Endothelial cell of umbilical vein (primary cell): ENCODE measurements around the gene MT2A. TPM values are rescaled to one million over a fixed set of nuclear protein-coding genes. Genes with fewer than 3 reads are reported as not detected.

Experiments used
- BruUV-seq: library from RNA; stranded (reverse); fragments of 400-500 nt; replicated peaks from 2 replicates; lab custom pipeline; 2021; lab: Mats Ljungman, UMichigan
- CTCF ChIA-PET: fragments of 300-600, 350-600 bp; sonication (Branson Sonifier 250); formaldehyde crosslinking; loops from one replicate; lab custom pipeline; 2021; ENCODE audit warnings: antibody characterized with exemption, inconsistent platforms; lab: Charles Lee
- POLR2A ChIA-PET: fragments of 300-600, 350-600 bp; sonication (Branson Sonifier 250); formaldehyde crosslinking; loops from one replicate; lab custom pipeline; 2021; ENCODE audit warnings: antibody characterized with exemption, inconsistent platforms; lab: Charles Lee
- DNase-seq: peaks from one replicate; pipeline ENCODE4 v3.0.0-alpha.2; 2011; ENCODE audit warnings: low read depth, low spot score
- FAIRE-seq: peaks from 2 replicates; lab custom pipeline; 2011; peaks lifted over from hg19 to GRCh38; lab: Jason Lieb, UNC
- H2AFZ ChIP-seq: 2 replicates; pipeline ENCODE4 v1.6.0; 2012; ENCODE audit warnings: low read depth, low read length, control low read depth, inconsistent platforms
- H3K27ac ChIP-seq: 2 replicates; pipeline ENCODE4 v1.5.1; 2011; ENCODE audit warnings: low read depth, mild to moderate bottlenecking, control low read depth, low read length, moderate library complexity; ENCODE audit not compliant: insufficient read depth
- H3K27me3 ChIP-seq, 2 experiments: 2 replicates each; pipeline versions ENCODE4 v1.6.0 to v1.6.1; 2011; ENCODE audit warnings: low read length in 2 of 2, mixed read lengths in 1 of 2; ENCODE audit not compliant: control insufficient read depth in 2 of 2, insufficient read depth in 2 of 2
- H3K36me3 ChIP-seq, 2 experiments: 2 replicates in 1 of 2; 3 replicates in 1 of 2; pipeline ENCODE4 v1.5.1; 2011; ENCODE audit warnings: low read length in 2 of 2, mild to moderate bottlenecking in 1 of 2, moderate library complexity in 1 of 2; ENCODE audit not compliant: control insufficient read depth in 2 of 2, insufficient read depth in 2 of 2; ENCODE audit errors: extremely low read depth in 1 of 2
- H3K4me1 ChIP-seq: 3 replicates; pipeline ENCODE4 v1.5.1; 2011; ENCODE audit warnings: mild to moderate bottlenecking, low read length; ENCODE audit not compliant: control insufficient read depth, insufficient read depth; ENCODE audit errors: extremely low read depth
- H3K4me2 ChIP-seq: 2 replicates; pipeline ENCODE4 v1.6.1; 2011; ENCODE audit warnings: low read length, control low read depth, mixed read lengths; ENCODE audit not compliant: insufficient read depth
- H3K4me3 ChIP-seq, 3 experiments: fragments of 200-600 bp in 1 of 3; sonication (generic), shearing (Covaris generic) in 1 of 3; replicated peaks in 1 of 3; 2 replicates each; pipeline ENCODE4 v1.5.1; 2011 to 2016; ENCODE audit warnings: control low read depth in 3 of 3, low read length in 3 of 3, mild to moderate bottlenecking in 2 of 3, inconsistent platforms in 1 of 3, low read depth in 1 of 3, moderate library complexity in 1 of 3; ENCODE audit not compliant: insufficient read depth in 1 of 3
- H3K79me2 ChIP-seq: 2 replicates; pipeline ENCODE4 v1.6.0; 2012; ENCODE audit warnings: low read length, inconsistent platforms; ENCODE audit not compliant: control insufficient read depth, insufficient read depth
- H3K9ac ChIP-seq: replicated peaks from 2 replicates; pipeline ENCODE3; 2011; ENCODE audit warnings: low read length, control low read depth; ENCODE audit not compliant: insufficient read depth; ENCODE audit errors: extremely low read depth
- H3K9me1 ChIP-seq: replicated peaks from 3 replicates; pipeline ENCODE4 v1.6.0; 2011; ENCODE audit warnings: mild to moderate bottlenecking, low read length; ENCODE audit not compliant: control insufficient read depth, insufficient read depth; ENCODE audit errors: extremely low read depth
- H3K9me3 ChIP-seq: replicated peaks from 2 replicates; pipeline ENCODE4 v1.5.1; 2012; ENCODE audit warnings: low read length, inconsistent platforms; ENCODE audit not compliant: control insufficient read depth, insufficient read depth
- H4K20me1 ChIP-seq: replicated peaks from 2 replicates; pipeline ENCODE3; 2011; ENCODE audit warnings: mild to moderate bottlenecking, low read length; ENCODE audit not compliant: control insufficient read depth, insufficient read depth; ENCODE audit errors: extremely low read depth
- CTCF ChIP-seq, 2 donors: IDR thresholded peaks; 1 replicate in 1 of 2; 2 replicates in 1 of 2; pipeline ENCODE4 v1.5.1; 2011; ENCODE audit warnings: low read length in 2 of 2, mild to moderate bottlenecking in 2 of 2, moderate library complexity in 2 of 2, control low read depth in 1 of 2, inconsistent platforms in 1 of 2, low read depth in 1 of 2; ENCODE audit not compliant: insufficient read depth in 1 of 2; ENCODE audit errors: extremely low read depth in 1 of 2
- EZH2 ChIP-seq: IDR thresholded peaks from 2 replicates; pipeline ENCODE4 v1.6.1; 2012; ENCODE audit warnings: borderline replicate concordance, low read depth, mild to moderate bottlenecking, moderate library complexity, low read length, inconsistent platforms; ENCODE audit not compliant: severe bottlenecking
- FOS ChIP-seq: IDR thresholded peaks from 2 replicates; pipeline ENCODE4 v1.6.1; 2011; ENCODE audit warnings: mild to moderate bottlenecking, low read length, moderate library complexity, borderline replicate concordance; ENCODE audit not compliant: insufficient read depth
- GATA2 ChIP-seq: IDR thresholded peaks from 2 replicates; pipeline ENCODE4 v1.7.0; 2011; ENCODE audit warnings: low read depth, mild to moderate bottlenecking, moderate library complexity, mixed read lengths, low read length; ENCODE audit not compliant: insufficient read length, insufficient read depth
- JUN ChIP-seq: IDR thresholded peaks from 2 replicates; pipeline ENCODE4 v1.6.1; 2011; ENCODE audit warnings: borderline replicate concordance, low read depth; ENCODE audit not compliant: insufficient read length, insufficient read depth
- MAX ChIP-seq: IDR thresholded peaks from 2 replicates; pipeline ENCODE4 v1.6.1; 2011; ENCODE audit not compliant: insufficient read depth, insufficient read length
- MYC ChIP-seq: IDR thresholded peaks from one replicate; pipeline ENCODE4 v1.6.1; 2011; ENCODE audit warnings: mild to moderate bottlenecking, low read depth, low read length
- POLR2A ChIP-seq: IDR thresholded peaks from 2 replicates; pipeline ENCODE4 v1.6.1; 2012; ENCODE audit warnings: low read depth, mild to moderate bottlenecking, control low read depth, low read length
- POLR2AphosphoS5 ChIP-seq: IDR thresholded peaks from 2 replicates; pipeline ENCODE4 v1.6.1; 2012; ENCODE audit warnings: low read depth, mild to moderate bottlenecking, control low read depth, low read length, moderate library complexity; ENCODE audit not compliant: insufficient read depth
- dilution Hi-C: fragments of 300-500 bp; cut with MboI; formaldehyde crosslinking; loops from one replicate; pipeline ENCODE4 v1.15.0; 2019; ENCODE audit warnings: low sequenced_read_pairs; ENCODE audit not compliant: extremely low pct_ligation_motif_present
- intact Hi-C: fragments of 100-400 bp; cut with micrococcal nuclease; formaldehyde crosslinking; loops from one replicate; pipeline ENCODE4 v1.10.0; 2022
- polyA plus RNA-seq, 4 experiments: library from polyadenylated mRNA; depleted of rRNA in 3 of 4; stranded (reverse) in 3 of 4; unstranded in 1 of 4; fragments of >200 nt; gene quantifications; 2 replicates each; pipeline versions ENCODE4 v1.2.1 to v1.2.3, GENCODE V29; 2011 to 2012; ENCODE audit warnings: missing spikeins in 1 of 4
- total RNA-seq: library from RNA; stranded (reverse); gene quantifications from 2 replicates; pipeline ENCODE4 v1.2.3, GENCODE V29; 2021

Gene MT2A
- total and polyA plus RNA-seq, 2 donors (not counting 3 experiments of a cell fraction or from before 2014, with no cell fraction given): 276 to 1,337 TPM

GRCh38 chr16:56625943-56626654, 17.7 kb downstream of the MT2A start:
- H4K20me1 ChIP-seq: no peaks in the 10 kb centered on the region
- peaks cover 12% of the 10 kb centered on the region for H3K79me2 ChIP-seq
- CTCF ChIA-PET: interaction anchor here (0.9 to 2.5 kb wide), 11 partner anchors 8 to 75 kb away, joined by 3 to 11 read pairs (median 4); partner anchors contain the start of gene MT2A
- TF ChIP-seq FOS (no peak), EZH2 (no peak), JUN (no peak), POLR2A (no peak), POLR2AphosphoS5 (no peak), MAX (no peak), MYC (no peak), GATA2 (no peak), CTCF (IDR thresholded peaks at IDR 0.05; ENCODE audit: extremely low read depth in 1 of 2, insufficient read depth in 1 of 2, low read depth in 1 of 2, low read length in 2 of 2) (no peak)
- peak overlapping the region; percentile 75 for H3K4me2 ChIP-seq
- H3K9me1 ChIP-seq: no peaks in the 10 kb centered on the region
- H3K4me3 ChIP-seq: peak overlapping the region; percentile 21 to 74 (median 64)
- H2AFZ ChIP-seq: peak overlapping the region; percentile 90
- no peak for DNase-seq
- BruUV-seq: TSS peak; percentile 94
- peak overlapping the region; percentile 68 for H3K9ac ChIP-seq
- FAIRE-seq: no peak
- H3K36me3 ChIP-seq: no peaks in the 10 kb centered on the region
- dilution Hi-C loops (no loop called here), intact Hi-C loops (loop anchor here (1.0 kb wide), 2 partner anchors 8 to 19 kb away; no protein-coding TSS in a partner anchor)
- POLR2A ChIA-PET: interaction anchor here (0.6 to 3.3 kb wide), 11 partner anchors 8 to 163 kb away, joined by 3 to 51 read pairs (median 4); partner anchors contain the start of gene MT2A
- no peaks in the 10 kb centered on the region for H3K9me3 ChIP-seq
- no peaks in the 10 kb centered on the region for H3K27me3 ChIP-seq
- peaks cover 12% of the 10 kb centered on the region for H3K4me1 ChIP-seq
- peak overlapping the region; percentile 61 for H3K27ac ChIP-seq
